HG03196 (cell line): ENCODE data around the gene PXDC1.
"Not testable (repeated sequence)": the region's sequence is repeated elsewhere in the genome, so short reads cannot be mapped to it uniquely, and the experiment has no call there.

Experiments
- ATAC-seq: cut with Tn5 transposase; IDR thresholded peaks from one replicate; pipeline ENCODE4 v1.9.1; 2021; ENCODE audit not compliant: unreplicated experiment

PXDC1 gene

DNA sequence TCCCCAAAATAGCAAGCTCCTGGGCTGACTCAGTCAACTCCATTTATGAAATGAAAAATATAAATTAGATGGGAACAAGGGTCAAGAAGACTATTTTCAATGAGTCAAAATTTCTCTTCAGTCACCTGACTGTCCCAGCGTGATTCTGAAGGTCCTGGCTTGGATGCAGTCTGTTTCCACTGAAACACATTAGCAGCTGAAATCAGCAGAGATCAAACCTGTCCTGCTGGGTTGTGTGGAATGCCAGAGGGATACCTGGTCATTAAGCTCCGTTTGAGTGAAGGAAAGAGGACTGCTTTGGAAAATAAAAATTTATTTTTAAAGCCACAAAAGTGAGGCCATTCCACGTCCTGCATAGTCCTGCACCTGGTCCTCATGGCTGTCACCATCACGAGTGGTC is 37.4 kb downstream of the PXDC1 start:
- no peak for ATAC-seq

DNA sequence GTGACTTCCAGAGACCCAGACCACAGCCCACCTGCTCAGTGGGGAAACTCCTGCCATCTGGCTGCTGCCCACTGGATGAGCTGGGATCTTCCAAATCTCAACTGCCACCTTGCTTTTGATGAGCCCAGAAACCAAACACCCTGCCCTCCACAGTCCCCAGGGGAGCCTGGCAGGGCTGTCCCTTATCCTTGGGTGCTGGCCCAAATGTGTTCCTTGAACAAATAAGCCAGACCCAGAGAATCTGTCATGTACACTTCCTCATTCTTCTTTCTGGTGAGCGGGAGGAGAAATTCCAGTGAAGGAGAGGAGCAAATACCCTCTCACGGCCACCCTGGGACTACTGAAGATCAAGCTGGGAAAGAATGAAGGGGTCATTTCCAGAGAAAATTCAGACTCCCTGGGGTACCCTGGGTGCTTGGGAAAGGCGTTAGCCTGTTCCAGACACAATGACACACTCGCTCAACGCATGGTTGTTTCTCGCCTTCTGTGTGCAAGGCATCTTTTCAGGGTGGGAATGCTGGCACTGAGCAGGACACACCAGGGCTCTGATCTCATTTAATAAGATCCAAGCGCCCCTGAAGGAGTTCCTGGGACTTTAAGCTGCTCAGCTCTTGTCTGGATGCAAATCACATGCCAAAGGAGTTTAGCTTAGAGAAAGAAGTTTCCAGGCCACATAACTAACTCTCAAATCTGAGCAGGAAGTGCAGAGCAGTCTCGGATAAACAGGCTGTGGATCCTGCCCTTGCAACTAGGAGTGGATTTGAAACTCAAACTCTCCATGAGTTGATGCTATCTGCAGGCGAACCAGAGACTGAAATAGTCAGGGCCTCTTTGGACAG is 38.5 kb downstream of the PXDC1 start:
- ATAC-seq, result no peak

DNA sequence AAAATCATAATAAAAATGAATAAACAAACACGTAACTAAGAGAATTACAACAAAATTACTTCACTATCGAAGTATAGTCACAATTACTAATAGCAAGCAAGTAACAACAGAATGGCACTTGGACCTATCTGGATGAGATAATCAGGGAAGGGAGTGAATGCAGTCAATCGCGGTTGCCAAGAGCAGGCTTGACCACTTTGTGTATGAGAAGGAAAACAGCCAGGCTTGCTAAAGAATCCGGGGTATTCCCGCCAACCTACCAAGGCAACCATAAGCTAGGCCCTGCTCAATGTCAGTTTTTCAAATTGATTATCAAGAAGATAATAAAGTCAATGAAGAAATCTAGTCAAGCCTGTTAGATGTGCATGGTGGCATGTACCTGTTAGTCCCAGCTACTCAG is 39.7 kb downstream of the PXDC1 start:
- ATAC-seq, result no peak

DNA sequence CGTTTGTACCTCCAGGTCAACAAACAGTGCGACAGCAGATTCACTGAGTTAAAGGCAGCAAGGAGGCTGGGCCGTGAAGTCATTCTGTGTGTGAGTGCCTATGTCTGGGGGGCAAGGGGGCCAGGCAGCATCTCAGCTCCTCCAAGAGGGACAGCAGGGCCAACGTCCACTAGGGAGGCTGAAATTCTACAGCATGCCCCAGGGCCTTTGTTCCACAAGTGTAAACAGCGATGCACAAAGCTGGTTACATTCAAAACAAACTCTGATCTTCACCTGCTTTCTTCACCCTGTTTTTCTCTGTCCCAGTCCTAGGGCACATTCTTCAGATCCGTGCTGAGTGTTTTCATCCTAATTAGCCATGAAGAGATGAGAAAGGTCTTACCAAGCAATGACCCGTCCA is 41.1 kb downstream of the PXDC1 start:
- no peak for ATAC-seq

DNA sequence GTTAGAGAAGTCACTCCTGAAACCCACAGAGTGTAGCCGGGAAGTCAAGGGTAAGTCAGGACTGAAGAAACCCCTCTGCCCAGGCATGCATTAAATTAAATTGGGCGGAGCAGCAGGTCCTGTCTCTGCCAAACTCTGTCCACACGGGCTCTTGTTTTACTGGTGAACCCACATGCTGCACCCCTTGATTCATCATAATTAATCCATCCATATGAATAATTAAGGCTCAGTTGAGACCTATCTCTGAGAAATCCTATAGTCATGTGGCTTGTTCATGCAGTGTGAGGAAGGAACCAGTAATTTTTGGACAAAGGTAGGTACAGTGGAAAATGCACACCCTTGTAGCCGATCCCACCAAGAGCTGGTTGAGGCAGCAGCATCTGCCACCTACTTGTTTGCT is 43.0 kb downstream of the PXDC1 start:
- no peak for ATAC-seq

DNA sequence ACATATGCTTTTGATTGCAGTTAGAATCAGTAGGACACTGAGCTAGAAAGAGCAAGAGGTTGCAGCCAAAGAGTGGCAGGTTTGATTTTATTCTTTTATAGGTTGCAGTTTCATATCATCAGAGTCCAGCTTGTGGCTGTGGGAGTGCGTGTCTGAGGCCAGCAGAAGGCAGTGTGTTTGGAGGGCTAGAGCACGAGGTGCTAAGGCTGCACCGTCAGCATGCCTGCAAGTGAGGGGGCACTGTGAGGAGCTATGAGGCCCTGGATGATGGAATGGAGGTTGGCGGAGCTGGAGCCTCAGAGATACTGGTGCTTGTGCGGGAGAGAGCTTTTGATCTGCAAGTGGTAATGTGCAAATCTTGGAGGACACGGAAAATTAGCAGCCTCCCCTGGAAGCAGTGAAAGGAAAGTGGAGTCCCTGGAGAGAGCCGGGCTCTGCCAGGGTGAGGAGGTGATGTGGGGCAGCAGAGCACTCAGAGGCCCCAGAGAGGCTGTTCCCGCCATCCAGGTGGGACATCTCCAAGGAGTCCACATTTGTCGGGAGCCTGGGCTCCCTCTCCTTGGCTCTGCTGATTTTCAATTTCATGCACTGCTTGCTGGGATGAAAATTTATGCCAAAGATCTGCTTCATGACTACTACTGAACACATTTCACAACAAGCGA is 43.6 kb downstream of the PXDC1 start:
- no peak for ATAC-seq

DNA sequence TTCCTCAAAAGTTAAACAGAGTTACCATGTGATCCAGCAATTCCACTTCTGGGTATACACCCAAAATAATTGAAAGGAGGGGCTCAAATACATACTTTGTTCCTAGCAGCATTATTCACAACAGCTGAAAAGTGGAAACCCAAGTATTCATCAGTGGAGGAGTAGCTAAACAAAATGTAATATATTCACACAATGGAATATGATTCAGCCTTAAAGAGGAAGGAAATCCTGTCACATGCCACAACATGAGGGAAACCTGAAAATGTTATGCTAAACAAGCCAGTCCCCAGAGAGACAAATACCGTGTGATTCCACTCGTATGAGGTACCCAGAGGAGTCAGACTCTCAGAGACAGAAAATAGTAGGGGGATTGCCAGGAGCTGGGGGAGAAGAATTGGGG is 44.5 kb downstream of the PXDC1 start:
- no peak for ATAC-seq

DNA sequence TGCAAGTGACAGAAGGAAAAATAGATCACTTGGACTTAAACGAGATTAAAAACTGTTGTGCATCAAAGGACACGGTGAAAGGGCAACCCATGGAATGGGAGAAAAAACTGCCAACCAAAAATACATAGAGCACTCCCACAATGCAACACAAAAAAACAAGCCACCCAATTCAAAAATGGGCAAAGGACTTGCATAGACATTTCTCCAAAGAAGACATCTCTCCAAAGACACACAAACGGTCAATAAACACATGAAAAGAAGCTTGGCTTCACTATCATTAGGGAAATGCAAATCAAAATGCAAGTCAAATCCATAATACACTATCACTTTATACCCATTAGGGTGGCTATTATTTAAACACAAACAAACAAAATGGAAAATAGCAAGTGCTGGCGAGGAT is 45.0 kb downstream of the PXDC1 start:
- ATAC-seq, result no peak

DNA sequence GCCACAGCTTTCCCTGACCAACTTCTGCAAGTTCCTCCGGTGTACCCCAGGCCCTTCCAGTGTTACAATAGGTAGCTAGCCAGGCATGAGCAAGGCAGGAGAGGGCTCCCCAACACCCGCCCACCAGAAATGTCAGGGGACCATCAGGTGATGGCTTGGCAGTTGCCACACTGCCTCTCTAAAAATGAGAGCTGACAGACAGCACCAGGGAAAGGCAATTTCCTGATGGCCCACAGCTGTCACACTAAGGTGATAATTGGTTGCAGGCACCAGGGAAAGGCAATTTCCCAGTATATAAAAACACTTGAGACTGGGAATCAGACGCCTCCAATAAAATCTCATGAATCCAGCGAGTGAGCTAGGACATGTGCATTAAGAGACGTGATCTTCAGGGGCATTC is 49.9 kb downstream of the PXDC1 start:
- no peak for ATAC-seq

DNA sequence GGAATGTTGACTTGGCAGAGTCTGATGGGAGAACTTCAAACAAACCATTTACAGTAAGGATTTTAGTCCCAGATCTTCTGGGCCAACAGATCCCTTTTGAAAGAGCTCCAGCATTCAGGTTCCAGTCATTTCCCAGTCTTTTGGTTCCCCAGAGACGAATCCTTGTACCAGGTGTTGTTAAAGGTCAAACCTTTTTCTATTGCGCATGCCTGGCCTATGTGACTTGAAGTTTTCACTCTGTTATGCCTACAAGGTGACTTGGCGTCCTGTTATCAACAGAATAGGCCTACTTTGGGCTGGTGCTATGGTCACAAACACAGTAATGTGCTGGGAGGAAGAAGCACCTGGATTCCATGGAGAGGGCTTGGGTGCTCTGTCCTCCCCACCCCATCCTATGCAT is 52.3 kb downstream of the PXDC1 start:
- ATAC-seq, result no peak

DNA sequence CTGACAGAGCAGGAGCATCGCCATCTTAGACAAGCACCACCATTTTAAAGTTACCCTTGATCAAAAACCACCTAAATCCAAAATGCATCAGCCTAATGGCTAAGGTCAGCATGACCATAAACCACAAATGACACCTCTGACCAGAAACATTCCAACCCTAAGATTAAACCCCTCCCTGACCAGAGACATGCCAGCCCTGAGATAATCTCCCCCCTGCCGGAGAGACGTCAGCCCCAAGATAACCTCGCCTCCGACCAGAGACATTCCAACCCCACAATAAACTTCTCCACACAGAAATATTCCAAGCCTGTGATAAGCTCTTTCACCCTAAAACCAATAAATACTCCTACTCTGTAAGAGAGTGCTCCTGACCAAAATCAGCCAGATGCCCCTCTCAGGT is 53.5 kb downstream of the PXDC1 start:
- ATAC-seq, result no peak

DNA sequence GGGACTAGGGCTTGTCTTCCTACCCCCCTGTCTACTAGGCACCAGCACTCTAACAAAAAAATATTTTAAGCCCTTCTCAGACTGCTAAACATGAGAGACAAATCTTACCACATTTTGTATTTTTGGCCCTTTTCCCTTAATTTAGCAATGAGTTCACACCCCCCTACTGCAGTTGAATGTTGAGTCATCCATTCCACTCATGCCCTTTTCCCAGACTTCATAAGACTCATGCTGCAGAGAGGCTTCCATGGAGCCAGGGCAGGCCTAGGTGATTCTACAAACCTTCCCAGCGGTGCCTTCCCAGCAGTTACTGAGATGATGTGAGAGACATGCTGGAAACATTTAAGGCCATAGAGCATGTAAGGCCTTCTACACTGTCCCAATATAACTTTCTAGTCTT is 53.9 kb downstream of the PXDC1 start:
- no peak for ATAC-seq

DNA sequence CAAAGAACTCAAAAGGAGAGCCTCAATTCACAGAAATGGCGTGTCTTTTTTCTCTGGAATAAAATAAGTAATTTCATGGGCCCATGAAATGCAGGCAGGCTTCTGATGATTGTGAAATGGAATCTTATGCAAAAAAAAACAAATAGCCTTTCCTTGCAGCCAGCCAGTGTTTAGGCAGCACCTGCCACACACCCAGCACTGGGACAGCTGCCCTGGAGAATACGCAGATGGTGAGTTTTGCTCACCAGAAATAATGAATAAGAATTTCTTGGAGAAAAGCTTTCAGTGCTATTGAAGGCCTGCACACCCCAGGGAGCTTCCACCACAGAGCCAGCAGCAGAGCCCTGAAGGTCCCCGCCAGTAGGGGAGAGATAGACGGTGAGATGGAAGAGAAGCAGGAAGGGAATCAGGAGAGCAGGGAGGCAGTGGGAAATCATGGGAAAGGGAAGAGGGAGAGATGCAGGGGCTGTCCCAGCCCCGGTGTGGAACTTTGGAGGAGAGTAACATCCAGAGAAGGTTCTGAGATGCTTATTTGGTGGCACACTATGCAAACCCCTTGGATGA is 54.9 kb downstream of the PXDC1 start:
- ATAC-seq, result no peak

DNA sequence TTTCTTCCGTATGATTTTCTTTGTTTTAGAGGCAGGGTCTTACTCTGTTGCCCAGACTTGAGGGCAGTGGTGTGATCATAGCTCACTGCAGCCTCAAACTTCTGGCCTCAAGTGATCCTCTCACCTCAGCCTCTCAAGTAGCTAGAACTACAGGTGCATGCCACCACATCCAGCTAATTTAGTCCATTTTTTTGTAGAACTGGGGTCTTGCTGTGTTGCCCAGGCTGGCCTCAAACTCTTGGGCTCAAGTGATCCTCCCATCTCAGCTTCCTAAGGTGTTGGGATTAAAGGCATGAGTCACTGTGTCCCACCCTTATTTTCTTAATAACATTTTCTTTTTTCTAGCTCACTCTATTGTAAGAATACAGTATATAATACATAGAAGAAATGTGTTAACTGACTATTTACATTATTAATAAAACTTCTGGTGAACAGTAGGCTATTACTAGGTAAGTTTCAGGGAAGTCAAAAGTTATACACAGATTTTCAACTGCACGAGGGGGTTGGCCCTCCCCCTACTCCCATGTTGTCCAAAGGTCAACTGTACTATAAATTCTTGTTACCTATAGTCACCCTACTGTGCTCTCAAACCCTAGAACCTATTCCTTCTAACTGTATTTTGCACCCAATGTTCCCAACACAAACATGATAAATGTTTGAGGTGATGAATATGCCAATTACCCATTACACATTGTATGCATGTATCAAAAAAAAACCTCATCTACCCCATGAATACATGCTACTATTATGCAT is 56.3 kb downstream of the PXDC1 start:
- no peak for ATAC-seq

DNA sequence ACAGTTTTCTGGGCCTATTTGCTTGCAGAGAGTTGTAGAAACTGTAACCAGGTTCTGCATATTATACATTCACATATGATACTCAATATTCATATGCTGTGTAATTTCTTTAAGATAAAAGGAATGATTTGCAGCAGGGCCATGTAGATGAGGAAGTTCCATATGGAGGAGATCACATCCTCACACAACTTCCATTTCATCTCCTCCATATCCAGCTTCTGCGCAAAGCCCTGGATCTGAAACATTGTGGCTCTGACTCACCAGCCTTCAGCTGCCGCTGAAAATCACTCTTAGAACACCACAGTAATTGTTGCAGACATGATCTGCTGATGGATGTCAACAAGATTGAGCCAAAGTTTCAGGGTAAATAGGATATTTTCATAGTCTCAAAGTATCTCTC is 57.7 kb downstream of the PXDC1 start:
- ATAC-seq, result no peak

DNA sequence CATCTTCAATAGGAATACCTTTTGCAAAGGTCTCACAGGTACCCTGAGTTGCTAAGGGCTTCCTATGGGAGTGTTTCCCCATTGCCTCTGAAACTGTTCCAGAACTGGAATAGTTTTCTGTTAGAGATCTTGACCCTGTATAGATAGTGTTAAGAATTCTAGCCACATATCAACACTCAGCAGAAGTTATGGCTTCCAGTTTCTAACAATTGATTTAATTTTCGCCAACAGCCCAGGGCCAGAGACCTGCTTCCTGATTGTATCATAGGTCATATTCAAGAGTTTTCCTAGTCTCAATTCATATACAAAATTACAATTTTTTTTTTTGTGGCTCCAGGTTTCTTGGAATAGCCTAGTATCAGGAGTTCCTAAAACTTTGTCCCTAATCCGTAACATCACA is 61.0 kb downstream of the PXDC1 start:
- no peak for ATAC-seq

DNA sequence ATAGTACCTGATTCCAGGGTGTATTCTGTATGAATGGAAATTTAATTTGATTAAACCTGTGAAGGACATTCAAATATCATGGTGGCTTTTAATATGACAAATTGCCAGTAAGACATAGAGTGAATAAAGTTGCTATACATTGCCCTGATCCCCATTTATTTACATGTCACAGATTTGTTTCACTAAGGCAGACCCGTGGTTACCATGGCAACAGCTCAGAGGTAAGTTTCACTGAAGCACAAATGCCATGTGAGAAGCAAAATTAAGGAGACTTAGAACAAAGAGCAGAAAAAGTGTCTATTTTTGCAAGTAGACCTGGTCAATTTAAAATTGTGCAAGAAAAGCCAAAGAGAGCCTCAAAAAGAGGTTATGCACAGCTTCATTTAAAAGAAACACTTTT is 63.7 kb downstream of the PXDC1 start:
- ATAC-seq, result no peak

DNA sequence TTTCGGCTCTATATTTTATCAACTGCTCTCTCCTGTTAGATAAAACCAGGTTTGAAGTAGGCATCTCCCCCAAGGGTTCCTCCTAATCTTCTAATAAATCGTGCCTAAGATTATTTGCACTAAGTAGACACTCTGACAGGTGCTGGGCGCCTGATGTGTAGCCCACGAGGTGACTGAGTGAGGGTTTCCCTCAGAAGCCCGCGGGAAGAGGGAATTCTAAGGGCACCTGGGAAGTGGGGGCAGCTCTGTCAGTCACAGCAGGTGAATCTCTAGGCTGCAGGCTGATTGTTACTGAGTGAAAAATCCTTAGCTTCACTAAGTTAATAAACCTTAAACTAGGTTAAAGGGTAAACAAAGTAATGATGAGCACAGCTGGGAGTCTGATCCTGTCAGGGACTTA is 68.2 kb downstream of the PXDC1 start:
- ATAC-seq, result no peak

DNA sequence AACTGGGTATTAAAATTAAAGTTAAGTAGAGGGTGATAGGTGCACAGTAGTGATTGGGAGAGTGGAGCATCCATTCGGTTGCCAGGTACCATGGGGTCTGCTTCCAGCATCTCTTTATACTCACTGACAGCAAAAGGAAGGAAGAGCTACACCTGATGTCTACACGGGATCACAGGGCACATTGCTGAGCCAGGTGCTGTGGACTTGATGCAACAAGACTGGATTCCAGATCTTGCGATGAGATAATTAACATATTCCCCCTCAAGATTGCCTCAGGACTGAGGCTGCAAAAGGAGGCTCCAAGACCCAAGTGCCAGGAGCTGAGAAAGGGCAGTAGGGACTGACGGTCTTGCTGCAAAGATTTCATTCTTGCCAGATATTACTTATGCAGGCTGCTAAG is 72.6 kb downstream of the PXDC1 start:
- ATAC-seq, result no peak

DNA sequence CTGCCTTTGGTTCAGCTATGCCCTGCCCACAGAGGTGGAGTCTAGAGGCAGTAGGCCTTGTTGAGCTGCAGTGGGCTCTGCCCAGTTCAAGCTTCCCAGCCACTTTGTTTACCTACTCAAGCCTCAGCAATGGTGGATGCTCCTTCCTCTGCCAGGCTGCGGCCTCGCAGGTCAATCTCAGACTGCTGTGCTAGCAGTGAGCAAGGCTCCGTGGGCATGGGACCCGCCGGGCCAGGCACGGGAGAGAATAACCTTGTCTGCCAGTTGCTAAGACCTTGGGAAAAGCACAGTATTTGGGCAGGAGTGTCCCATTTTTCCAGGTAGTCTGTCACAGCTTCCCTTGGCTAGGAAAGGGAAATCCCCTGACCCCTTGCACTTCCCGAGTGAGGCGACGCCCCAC is 73.8 kb downstream of the PXDC1 start:
- not testable (repeated sequence) for ATAC-seq

DNA sequence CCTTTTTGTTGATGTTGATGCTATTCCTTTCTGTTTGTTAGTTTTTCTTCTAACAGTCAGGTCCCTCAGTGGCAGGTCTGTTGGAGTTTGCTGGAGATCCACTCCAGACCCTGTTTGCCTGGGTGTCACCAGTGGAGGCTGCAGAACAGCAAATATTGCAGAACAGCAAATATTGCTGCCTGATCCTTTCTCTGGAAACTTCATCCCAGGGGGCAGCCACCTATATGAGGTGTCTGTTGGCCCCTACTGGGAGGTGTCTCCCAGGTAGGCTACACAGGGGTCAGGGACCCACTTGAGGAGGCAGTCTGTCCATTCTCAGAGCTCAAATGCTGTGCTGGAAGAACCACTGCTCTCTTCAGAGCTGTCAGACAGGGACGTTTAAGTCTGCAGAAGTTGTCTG is 74.2 kb downstream of the PXDC1 start:
- ATAC-seq, result not testable (repeated sequence)
